ENCODE results near the gene R3HDM2.

Gene R3HDM2

GRCh38 chr12:57467212-57467874, 36.5 kb upstream of the R3HDM2 start:
- no peak for DNase-seq (ENCODE audit: low read depth)

GRCh38 chr12:57465747-57466505, 35.1 kb upstream of the R3HDM2 start:
- DNase-seq (ENCODE audit: low read depth), result no peak

DNA sequence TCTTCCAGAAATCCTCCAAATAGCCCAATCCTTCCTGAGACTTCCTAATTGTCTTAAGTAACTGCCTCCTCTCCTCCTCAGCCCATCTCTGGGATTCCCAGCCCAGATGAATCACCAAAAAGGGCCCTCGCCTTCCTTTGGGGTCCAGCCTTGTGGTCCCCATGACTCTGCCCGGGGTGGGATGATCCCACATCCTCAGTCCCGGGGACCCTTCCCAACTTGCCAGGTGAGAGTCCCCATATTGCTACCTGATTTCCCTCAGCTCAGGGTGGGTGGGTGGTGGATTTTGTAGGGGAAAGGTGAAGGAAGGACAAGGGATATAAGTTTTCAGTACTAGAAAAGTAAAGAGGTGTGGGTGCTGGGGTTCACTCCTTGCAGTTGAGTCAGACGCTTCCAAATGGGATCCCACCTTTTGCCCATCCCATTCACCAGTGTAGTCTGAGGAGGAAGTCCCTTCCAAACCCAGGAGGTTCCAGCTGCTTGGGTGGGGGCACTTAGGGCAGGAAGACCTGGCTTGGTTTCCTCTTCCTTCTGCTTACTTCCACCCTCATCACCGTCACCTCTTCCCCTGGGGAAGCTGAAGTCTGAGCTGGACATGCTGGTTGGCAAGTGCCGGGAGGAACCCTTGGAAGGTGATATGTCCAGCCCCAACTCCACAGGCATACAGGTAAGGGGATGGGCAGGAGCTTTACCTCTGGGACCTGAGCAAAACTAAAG, 34.3 kb upstream of the R3HDM2 start:
- DNase-seq (ENCODE audit: low read depth), result no peak

GRCh38 chr12:57464569-57464968, 33.7 kb upstream of the R3HDM2 start:
- no peak for DNase-seq (ENCODE audit: low read depth)

DNA sequence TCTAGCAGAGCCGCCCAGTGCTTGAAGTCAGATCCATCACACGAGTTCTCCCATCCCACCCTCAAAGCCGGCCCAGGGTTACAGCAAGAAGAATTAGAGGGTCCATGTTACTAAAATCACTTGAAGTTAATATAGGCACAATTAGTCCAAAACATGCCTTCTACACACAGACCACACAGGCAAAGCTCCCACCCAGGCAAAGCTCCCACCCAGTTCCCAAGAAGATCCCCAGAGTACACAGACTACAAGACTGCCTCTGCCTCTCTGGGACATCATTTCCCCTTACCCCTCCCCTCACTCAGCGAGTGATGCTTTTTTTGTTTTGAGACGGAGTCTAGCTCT, 32.0 kb upstream of the R3HDM2 start:
- no peak for DNase-seq (ENCODE audit: low read depth)

GRCh38 chr12:57462251-57462911, 31.5 kb upstream of the R3HDM2 start:
- DNase-seq (ENCODE audit: low read depth), result peak; percentile 82

- DNase-seq (ENCODE audit: low read depth), result no peak
Measured at GRCh38 chr12:57461917-57462250, 31.0 kb upstream of the R3HDM2 start.

DNA sequence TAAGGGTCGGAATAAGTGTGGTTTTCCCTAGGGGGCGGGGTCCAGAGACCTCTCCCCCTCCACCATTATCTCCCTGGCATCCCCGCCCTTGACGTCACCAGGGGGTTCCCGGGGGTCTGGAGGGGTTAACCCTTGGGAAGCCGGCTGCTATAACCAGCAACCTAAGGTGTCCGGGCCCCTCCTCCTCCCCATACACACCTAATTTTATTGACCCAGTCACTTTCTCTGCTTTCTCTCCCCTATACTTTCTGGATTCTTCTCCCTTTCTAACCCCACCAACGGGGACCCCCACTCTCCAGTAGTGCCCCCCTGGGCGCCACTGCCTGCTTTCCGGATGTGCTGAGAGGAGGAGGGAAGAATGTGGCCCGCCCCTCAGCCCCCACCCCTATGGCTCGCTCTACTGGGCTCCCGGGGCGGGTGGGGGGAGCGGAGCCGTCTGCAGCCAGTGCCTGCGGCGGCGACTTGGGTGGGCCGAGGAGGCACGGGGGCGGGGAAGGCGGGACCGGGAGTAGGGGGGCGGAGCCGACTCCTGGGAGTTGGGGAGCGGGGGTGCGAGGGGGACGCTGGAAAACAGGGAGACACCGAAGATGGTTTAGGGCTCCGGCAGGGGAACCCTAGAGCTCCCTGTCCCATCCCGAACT, 30.6 kb upstream of the R3HDM2 start:
- DNase-seq (ENCODE audit: low read depth), result no peak

GRCh38 chr12:57460841-57461275, 30.0 kb upstream of the R3HDM2 start:
- DNase-seq (ENCODE audit: low read depth), result no peak

DNA sequence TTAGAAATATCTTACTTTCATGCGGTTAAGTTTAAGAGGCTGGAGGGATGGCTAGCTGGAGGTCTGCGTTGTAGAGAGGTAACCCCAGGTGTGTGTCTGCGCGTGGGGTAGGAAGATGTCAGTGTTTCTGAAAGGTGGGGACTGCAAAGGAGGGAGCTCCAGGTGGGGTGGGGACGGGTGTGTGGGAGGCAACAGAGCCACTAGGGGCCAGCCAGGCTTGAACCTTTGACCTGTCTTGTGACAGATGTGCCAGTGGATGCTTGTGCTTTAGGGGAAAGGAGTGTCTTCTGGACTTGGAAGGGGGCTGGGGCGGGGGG, 29.6 kb upstream of the R3HDM2 start:
- no peak for DNase-seq (ENCODE audit: low read depth)

- no peak for DNase-seq (ENCODE audit: low read depth)
Measured at GRCh38 chr12:57459750-57460467, 29.1 kb upstream of the R3HDM2 start, which contains the start of gene GLI1. GLI1 (plus strand) TSS chr12:57459785; CDS start chr12:57463692, 3,907 bp downstream.

DNA sequence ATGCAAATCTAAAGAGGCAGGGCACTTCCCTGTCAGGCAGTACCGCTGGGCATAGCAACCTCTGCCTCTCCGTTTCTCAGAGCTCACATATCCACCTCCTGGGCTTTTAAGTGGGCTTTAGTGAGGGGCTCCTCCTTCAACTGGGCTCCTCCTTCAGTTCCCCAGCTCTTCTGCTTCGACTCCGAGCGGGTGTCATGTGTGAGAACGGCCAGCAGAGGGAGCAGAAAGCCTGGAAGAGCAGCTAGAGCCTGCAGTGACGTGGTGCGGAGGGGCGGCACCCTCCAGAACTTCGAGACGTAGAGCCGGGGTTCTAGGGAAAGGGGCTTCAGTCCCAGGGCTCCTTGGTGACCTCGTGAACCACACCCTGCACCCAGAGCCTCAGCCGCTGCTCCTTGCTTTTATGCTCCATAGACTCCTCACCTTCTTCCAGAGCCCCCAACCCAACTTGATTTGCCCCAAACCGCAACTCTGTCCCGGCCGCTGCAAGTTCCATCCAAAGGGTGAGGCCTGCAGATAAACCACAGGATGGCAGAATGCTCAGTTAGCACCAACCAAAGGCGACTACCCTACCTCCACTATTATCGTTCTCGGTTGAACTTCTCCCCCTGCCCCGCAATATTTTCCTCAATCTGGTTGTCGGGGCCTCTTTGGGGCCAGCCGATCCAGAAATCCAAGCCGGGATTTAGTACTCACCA, 28.4 kb upstream of the R3HDM2 start:
- DNase-seq (ENCODE audit: low read depth), result peak; percentile 90

GRCh38 chr12:57458665-57459054, 27.8 kb upstream of the R3HDM2 start:
- no peak for DNase-seq (ENCODE audit: low read depth)

GRCh38 chr12:57456737-57457490, 26.1 kb upstream of the R3HDM2 start:
- no peak for DNase-seq (ENCODE audit: low read depth)

- DNase-seq (ENCODE audit: low read depth), result no peak
Measured at GRCh38 chr12:57456145-57456700, 25.4 kb upstream of the R3HDM2 start.

- no peak for DNase-seq (ENCODE audit: low read depth)
Measured at GRCh38 chr12:57455374-57456144, 24.7 kb upstream of the R3HDM2 start.

DNA sequence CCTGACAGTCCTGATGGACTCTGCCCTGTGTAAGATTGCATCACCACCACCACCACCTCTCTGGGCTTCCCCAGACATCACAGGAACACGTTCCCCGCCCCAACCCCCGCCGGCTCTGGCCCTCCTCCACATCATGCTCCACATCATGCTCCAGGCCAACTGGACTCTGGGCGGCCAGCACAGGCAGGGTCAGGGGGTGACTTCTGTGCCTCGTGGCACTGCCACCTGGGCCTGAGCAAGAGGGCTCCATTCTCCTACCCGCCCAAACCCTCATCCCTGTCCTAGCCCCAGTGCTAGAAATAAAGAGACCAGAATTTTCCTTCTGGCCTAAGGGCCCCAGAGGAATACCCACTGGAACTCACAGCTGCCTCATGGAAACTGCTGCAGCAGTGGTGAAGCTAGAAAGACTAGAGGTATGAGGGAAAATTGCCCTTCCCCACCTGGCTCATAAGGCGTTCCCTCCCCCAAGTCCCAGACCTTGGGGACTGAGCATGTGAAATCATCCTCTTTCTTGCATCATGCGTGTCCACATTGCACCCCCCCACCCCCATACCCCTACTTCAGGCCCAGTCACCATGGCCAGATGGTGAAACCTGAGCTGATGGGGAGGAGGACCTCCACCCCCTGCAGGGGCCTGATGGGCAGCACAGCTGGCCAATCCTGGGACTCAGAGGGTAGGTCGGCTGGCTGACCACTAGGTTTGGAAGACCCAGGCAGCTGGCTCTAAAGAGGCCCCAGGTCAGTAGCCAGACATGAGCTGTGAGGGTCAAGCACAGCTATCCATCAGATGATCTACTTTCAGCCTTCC, 23.9 kb upstream of the R3HDM2 start, which contains the start of gene INHBE:
TSS of gene INHBE (plus strand) at position 742 of the 808 bp plus-strand sequence. CDS start 230 bp downstream, outside the sequence.
- DNase-seq (ENCODE audit: low read depth), result no peak

DNA sequence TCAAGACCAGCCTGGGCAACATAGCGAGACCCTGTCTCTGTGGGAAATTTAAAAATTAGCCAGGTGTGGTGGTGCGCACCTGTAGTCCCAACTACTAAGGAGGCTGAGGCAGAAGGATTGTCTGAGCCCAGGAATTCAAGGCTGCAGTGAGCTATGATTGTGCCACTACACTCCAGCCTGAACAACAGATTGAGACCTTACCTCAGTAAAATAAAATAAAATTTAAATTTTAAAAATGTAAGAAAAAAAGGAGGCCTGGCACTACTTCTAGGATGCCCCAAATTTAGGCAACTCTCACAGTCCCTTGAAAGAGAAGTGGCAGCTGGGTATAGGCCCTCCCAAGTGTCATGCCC, 23.3 kb upstream of the R3HDM2 start:
- no peak for DNase-seq (ENCODE audit: low read depth)
